ENCODE results near the gene ABHD12.

The ABHD12 gene

GRCh38 chr20:25380945-25381614 lies 9.6 kb downstream of the ABHD12 start:
- no peak for DNase-seq (ENCODE audit: low spot score)

DNA sequence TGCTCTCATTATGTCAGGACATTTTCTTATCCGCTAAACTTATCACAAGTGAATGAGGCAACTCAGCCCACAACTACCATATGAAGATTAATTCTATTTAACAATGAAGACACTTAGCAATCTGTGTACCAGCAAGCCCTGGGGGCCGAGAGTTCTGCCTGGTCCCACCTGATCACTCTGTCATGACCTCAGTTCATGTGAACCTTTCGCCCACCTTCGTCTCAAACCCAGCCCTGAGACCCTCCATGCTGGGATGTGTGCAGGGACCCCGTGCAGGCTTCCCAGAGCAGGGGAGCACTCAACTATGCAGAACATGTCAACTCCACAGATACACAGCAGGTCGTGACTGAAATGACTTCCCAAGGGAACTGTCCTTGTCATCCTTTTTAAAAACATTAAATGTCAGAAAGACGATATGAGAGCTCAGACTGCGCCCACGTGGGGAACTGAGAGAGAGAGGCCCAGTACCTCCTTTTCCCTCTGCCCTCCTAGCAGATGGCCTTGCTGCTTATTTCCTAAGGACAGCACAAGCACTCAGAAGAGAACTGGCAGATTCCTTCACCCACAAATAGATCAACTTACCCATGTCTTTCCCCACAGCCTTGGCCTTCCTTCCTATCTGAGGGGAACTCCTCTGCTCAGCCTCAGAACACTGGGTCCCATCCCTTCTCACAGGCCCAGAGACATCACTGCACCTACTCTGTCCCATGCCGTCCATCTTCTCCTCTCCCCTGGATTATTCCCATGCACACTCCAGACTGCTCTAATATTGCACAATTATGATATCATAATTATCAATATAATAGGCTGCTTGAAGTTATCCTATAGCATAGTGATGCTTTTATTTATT lies 11.5 kb downstream of the ABHD12 start:
- no peak for DNase-seq (ENCODE audit: low spot score)

- no peak for DNase-seq (ENCODE audit: low spot score)
These were observed 12.3 kb downstream of the ABHD12 start for GRCh38 chr20:25378189-25378883.

DNA sequence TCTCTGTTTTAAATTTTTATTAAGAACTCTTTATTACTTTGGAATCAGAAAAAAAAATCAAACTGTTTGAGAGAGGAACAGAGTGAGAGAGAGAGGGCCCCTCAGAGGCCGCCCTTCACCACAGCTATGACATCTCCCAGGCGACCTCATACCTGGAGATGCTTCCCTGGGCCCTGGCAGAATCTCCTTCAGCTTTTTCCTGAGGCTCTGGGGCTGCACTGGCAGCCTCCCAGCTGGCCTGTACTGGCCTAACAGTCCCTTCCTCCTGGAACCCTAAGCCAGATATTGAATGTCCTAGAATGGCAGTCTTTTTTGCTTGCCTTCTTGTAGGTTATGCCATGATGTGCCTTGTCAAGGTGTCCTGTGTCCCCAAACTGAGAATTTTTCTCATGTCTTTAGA lies 13.7 kb downstream of the ABHD12 start:
- no peak for DNase-seq (ENCODE audit: low spot score)

DNA sequence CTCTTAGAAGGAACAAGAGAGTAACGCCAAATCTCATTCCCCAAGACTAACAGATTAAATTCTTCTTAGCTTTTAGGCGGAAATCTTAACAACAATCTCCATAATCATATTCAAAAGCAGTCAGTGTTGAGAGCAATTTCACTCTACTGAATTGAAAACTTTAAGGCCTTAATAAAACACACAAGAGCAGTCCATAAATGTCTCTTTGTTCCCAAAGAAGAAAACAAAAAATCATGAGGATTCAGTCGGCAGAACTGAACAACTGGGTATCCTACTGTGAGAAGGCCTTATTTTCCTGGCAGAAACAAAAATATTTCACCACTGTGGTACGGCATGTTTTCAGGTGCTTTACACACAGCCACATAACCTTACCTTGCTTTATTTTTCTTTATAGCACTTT lies 14.4 kb downstream of the ABHD12 start:
- DNase-seq (ENCODE audit: low spot score): no peak

DNA sequence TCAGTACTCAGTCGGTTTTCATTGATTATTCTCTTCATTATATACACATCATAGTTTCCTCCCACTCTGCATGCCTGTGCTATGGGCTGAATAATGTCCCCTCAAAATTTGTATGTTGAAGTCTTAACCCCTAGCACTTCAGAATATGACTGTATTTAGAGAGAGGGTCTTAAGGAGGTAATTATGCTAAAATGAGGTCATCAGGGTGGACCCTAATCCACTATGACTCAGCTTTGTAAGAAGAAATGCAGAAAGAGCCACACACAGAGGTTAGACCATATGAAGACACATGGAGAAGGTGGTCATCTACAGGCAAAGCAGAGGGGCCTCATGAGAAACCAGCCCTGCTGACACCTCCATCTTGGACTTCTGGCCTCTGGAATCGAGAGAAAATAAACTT lies 15.8 kb downstream of the ABHD12 start:
- no peak for DNase-seq (ENCODE audit: low spot score)

GRCh38 chr20:25372584-25373336 lies 17.9 kb downstream of the ABHD12 start:
- DNase-seq (ENCODE audit: low spot score): no peak

- DNase-seq (ENCODE audit: low spot score): no peak
These were observed 20.7 kb downstream of the ABHD12 start for GRCh38 chr20:25369971-25370370.

GRCh38 chr20:25369529-25369928 lies 21.1 kb downstream of the ABHD12 start:
- no peak for DNase-seq (ENCODE audit: low spot score)

DNA sequence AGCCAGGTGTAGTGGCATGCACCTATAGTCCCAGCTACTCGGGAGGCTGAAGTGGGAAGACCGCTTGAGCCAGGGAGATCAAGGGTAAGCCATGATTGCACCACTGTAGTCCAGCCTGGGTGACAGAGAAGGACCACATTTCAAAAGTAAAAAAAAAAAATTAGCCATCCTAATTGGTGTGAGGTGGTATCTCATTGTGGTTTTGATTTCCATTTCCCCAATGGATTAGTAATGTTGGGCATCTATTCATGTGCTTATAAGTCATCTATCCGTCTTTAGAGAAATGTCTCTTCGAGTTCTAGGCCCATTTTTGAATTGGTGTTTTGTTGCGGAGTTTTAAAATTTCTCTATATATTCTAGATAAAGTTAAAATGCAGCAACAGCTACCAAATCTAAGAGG lies 21.7 kb downstream of the ABHD12 start:
- no peak for DNase-seq (ENCODE audit: low spot score)

DNA sequence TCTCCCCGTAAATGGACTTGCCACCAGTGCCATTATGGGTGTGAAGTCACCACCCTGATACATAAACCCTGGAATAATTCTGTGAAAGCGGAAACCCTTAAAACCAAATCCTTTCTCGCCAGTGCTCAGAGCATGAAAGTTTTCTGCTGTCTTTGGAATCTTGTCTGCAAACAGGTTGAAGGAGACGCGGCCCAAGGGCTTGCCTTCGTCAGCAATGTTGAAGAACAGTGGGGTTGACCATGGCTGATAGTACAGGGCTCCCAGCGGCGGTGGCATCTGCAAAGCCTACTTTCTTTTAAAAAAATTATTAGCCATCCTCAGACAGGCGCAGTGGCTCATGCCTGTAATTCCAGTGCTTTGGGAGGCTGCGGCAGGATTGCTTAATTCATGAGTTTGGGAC lies 22.1 kb downstream of the ABHD12 start:
- DNase-seq (ENCODE audit: low spot score): no peak

DNA sequence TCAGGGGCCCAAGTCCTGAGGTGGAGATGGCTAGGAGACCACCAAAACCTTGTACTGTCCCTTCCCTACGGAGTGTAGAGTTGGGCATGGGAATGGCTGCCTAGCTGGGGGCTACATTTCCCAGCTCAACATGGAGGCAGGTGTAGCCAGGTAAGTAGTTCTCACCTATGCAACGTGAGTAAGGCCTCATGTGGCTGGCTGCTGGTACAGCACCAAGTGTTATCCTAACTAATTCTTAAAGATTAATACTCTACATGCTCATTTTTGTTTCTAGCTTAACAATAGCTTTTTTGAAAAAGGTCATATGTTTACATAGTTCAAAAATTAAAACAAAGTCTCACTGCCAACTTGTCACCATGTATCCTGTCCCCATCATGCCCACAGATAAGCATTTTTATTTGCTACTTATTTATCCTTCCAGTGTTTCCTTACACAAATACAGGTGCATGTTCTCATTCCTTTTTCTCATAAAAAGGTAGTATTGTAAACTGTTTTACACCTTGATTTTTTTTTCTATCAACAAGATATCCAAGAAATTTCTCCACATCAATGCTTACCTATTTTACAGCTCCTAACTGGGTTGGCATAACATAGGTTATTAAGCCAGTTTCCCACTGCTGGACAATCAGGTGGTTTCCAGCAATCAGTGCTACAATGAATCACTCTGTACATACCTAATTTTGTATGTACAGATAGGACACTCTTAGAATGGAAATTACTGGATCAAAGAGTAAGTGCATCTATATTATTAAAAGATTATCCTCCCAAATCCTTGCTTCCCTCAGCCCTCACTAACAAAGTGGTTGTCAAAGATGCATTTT lies 25.5 kb downstream of the ABHD12 start:
- DNase-seq (ENCODE audit: low spot score): no peak

DNA sequence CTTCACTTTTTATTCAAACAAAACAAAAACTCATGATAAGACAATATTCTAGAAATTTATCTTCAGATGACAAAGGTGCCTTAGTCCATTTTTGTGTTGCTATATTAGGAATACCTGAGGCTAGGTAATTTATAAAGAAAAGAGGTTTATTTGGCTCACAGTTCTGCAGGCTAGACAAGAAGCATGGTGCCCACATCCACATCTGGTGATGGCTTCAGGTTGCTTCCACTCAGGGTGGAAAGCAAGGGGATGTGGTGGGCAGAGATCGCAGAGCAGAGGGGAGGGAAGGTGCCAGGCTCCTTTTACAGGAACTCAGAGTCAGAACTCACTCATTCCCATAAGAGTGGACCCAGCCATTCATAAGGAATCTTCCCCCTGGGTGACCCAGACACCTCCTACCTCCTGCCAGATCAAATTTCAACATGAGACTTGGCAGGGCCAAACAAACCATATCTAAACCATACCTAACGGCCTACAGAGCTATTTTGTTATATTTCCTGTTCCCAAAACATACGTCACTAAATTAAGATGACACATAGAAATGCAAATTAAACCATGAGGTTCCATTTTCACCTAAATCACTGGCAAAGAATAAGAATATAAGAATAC lies 26.4 kb downstream of the ABHD12 start:
- no peak for DNase-seq (ENCODE audit: low spot score)

DNA sequence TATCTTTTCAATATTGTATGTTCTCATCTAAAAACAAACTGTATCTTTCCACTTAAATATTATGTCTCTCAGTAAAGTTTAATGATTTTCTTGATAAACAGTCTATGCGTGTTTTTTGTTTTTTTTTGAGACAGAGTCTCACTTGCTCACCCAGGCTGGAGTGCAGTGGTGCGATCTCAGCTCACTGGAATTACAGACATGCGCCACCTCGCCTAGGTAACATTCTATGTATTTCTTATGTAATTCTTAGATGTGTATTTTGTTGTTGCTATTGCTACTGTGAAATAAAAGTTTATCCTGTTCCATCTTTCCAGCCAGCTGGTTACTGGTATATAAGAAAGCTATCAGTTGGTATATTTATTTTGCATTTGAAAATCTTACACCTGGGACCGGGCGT lies 29.4 kb downstream of the ABHD12 start:
- DNase-seq (ENCODE audit: low spot score): no peak

DNA sequence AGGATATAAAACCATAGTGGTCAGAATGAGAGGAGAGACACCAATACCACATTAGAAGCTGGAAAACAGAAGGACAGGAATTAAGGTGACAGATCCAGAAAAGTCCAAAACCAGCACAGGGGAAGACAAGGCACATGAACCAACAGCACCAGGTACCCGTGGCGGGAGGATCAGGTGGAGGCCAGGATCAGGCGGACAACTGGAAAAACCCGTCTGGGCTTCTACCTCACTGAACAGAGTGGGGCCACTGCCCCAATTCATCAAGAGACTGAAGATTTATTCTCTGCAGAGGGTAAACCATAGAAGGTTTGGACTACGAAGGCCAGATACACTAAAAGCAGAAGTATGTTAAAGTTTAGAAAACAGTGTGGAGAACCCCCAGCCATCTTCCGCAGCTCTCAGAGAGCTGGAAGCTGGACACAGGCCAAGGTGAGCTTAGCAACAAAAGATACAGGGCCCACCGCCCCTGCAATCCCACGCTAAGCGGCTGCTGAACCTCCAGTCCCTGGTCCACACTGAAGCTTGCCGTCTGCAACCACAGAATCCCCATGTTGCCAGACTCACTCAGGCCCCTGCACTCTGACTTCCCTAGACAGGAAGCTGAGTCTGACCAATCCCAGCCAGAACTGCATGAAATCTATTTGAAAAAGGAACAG lies 29.9 kb downstream of the ABHD12 start:
- no peak for DNase-seq (ENCODE audit: low spot score)

DNA sequence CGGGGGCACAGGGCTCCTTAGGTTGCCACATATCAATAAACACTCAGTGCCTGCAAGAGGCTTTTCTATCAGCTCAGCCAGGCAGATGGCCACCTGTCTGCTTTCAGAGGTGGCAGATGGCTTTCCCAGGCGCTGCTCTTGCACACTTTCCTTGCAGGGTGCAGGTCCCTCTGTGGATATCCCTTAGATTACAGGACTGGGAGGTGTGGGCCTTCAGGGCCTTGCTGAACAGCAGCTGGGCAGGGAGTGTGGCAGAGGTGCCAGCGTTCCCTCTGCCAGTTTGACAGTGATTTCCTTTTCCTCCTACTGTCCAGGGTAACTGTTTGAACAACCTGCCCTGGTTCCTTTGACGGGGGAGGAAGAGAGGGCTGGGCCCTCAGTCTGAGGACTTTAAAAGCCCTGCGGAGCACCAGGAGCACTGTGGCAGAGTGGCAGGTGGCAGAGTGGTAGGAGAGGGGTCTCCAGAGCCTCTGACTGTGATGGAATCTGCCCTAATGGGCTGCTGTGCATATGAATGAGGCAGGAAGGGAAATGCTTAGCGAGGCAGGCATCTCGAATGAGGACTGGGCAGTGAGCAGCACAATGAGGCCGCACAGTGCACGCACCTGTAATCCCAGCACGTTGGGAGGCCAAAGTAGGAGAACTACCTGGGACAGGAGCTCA lies 34.2 kb downstream of the ABHD12 start:
- no peak for DNase-seq (ENCODE audit: low spot score)

- DNase-seq (ENCODE audit: low spot score): no peak
These were observed 34.8 kb downstream of the ABHD12 start for GRCh38 chr20:25355866-25356265.

DNA sequence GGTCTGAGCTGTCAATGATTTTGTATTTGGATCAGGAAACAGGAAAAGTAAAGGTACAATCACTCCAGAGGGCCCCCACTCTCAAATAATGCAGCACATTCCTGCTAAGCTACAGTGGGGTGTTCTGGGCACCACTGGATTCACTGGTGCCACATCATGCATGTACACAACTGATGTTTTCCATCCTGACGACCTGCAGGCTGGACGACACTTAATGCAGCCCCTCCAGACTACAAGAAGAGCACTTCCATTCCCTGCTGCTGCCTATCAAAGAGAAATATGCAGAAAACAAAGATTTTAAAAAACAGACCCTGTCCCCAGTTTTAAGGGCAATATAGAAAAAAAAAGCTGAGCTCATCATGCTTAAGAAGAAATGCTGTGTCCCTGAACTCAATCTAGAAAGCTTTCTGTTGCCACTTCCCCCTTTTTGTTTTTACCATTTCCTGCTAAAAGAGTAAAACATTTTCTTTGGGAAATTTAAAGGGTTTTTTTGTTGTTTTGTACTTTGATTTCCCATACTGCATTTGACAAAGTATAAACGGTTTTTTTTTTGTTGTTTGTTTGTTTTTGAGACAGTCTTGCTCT lies 35.5 kb downstream of the ABHD12 start:
- DNase-seq (ENCODE audit: low spot score): no peak
